ENCODE results near the gene WNT7B.

The WNT7B gene

DNA sequence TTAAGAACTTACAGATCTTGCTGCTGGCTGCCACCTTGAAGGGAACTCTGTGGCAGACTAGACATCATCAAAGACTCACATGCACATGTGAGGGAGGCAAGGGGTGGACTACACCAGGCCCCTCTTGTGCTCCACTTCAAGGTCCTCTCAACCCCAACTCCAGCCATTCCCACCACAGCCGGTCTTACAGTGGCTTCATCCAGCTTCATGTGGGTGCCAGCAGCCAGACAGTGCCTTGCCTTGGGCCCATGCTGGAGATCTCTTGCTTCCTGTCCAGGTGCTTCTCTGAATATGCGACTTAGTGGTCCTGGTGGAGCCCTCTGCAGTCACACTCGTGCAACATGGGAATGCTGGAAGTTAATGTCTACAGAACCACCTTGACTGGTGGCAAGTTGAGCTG is 44.6 kb upstream of the WNT7B start:
- H3K4me3 ChIP-seq (ENCODE audit: low read depth, low read length): no peak overlapping the region
- TF ChIP-seq CTCF (IDR thresholded peaks at IDR 0.05; ENCODE audit: borderline replicate concordance, insufficient read depth, low read depth, low read length): no peak

DNA sequence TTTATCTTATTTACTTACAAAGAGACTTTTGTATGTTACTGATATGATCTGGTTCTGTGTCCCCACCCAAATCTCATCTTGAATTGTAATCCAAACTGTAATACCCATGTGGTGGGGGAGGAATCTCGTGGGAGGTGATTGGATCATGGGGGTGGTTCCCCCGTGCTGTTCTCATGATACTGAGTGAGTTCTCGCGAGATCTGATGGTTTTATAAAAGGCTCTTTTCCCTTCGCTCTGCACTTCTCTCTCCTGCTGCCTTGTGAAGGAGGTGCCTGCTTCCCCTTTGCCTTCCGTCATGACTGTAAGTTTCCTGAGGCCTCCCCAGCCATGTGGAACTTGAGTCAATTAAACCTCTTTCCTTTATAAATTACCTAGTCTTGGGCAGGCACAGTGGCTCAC is 42.4 kb upstream of the WNT7B start:
- H3K4me3 ChIP-seq (ENCODE audit: low read depth, low read length): no peak overlapping the region
- TF ChIP-seq CTCF (IDR thresholded peaks at IDR 0.05; ENCODE audit: borderline replicate concordance, insufficient read depth, low read depth, low read length): no peak

DNA sequence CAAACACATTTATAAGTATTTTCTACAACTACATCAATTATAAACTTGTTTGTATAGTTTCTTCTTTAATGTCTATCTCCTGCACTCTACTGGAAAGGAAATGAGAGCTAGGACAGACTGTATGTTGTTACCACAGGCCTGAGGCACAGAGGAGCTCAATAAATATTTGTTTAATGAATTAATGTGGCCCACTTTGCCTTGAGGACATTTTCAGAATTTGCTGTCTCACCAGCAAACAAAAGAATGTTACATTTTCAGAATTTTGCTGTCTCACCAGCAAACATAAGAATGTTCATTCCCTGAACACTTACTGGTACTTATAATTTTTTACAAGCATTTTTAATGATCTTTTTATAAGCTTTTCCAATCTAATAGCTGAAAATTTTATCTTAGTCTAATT is 41.9 kb upstream of the WNT7B start:
- no peak overlapping the region for H3K4me3 ChIP-seq (ENCODE audit: low read depth, low read length)
- TF ChIP-seq CTCF (IDR thresholded peaks at IDR 0.05; ENCODE audit: borderline replicate concordance, insufficient read depth, low read depth, low read length): no peak

- H3K4me3 ChIP-seq (ENCODE audit: low read depth, low read length): no peak overlapping the region
- no peak for TF ChIP-seq CTCF (IDR thresholded peaks at IDR 0.05; ENCODE audit: borderline replicate concordance, insufficient read depth, low read depth, low read length)
Measured at GRCh38 chr22:46017166-46017565, 40.2 kb upstream of the WNT7B start.

GRCh38 chr22:46013460-46014416 is 36.8 kb upstream of the WNT7B start:
- TF ChIP-seq CTCF (IDR thresholded peaks at IDR 0.05; ENCODE audit: borderline replicate concordance, insufficient read depth, low read depth, low read length): peak; percentile 77
- peak overlapping the region; percentile 81 for H3K4me3 ChIP-seq (ENCODE audit: low read depth, low read length)

DNA sequence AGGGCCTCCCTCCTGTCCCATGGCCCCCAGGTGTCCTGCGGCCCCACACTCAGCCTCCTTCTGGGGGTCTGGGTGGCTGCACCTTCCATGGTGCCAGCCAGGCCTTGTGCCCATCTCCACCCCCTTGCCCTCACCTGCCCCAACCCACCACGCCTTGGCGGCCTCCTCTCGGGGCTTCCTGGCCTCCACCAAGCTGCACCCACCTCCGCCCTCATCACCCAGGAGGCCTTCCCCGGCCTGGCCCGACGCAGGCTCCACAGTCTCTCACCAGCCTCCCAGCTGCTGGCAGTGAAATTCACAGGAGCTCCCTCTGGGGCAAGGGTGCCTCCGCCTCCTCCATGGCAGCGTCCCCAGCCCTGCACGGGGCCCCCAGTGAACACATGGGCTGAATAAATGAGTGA is 35.9 kb upstream of the WNT7B start:
- no peak for TF ChIP-seq CTCF (IDR thresholded peaks at IDR 0.05; ENCODE audit: borderline replicate concordance, insufficient read depth, low read depth, low read length)
- H3K4me3 ChIP-seq (ENCODE audit: low read depth, low read length): no peak overlapping the region
